ENCODE measurements around the gene FAM204A. TPM values are rescaled to one million over a fixed set of nuclear protein-coding genes. Genes with fewer than 3 reads are reported as not detected.

The FAM204A gene
- polyA plus RNA-seq, 1 experiment, result 42.8 TPM

- DNase-seq (ENCODE audit: low read depth, low spot score), result no peak
- H3K4me3 ChIP-seq (ENCODE audit: low read depth, low read length), result no peak overlapping the region
- CTCF ChIA-PET, result interaction anchor here (1.3 kb wide), 1 partner anchor 31 kb away, joined by 3 read pairs; no protein-coding TSS in a partner anchor
- POLR2A ChIA-PET, result no interaction called here
- no peak overlapping the region for H3K27ac ChIP-seq (ENCODE audit: low read depth, low read length)
- H3K27me3 ChIP-seq (ENCODE audit: control insufficient read depth, insufficient read depth, low read length), result no peaks in the 10 kb centered on the region
- no peaks in the 10 kb centered on the region for H3K9me3 ChIP-seq (ENCODE audit: control insufficient read depth, insufficient read depth, low read length)
- no peak for TF ChIP-seq CTCF (IDR thresholded peaks at IDR 0.05; ENCODE audit: low read depth, low read length)
Measured at GRCh38 chr10:118290471-118290995, 51.6 kb downstream of the FAM204A start.

GRCh38 chr10:118287076-118287806 is 54.9 kb downstream of the FAM204A start:
- ChIA-PET CTCF (no interaction called here), POLR2A (no interaction called here)
- TF ChIP-seq CTCF (IDR thresholded peaks at IDR 0.05; ENCODE audit: low read depth, low read length), result no peak
- Histone ChIP-seq H3K27ac (ENCODE audit: low read depth, low read length) (no peak overlapping the region), H3K9me3 (ENCODE audit: control insufficient read depth, insufficient read depth, low read length) (no peaks in the 10 kb centered on the region), H3K4me3 (ENCODE audit: low read depth, low read length) (no peak overlapping the region), H3K27me3 (ENCODE audit: control insufficient read depth, insufficient read depth, low read length) (no peaks in the 10 kb centered on the region)
- no peak for DNase-seq (ENCODE audit: low read depth, low spot score)

GRCh38 chr10:118286051-118286838 is 55.9 kb downstream of the FAM204A start:
- TF ChIP-seq CTCF (IDR thresholded peaks at IDR 0.05; ENCODE audit: low read depth, low read length), result no peak
- no peaks in the 10 kb centered on the region for H3K27me3 ChIP-seq (ENCODE audit: control insufficient read depth, insufficient read depth, low read length)
- H3K4me3 ChIP-seq (ENCODE audit: low read depth, low read length), result no peak overlapping the region
- H3K27ac ChIP-seq (ENCODE audit: low read depth, low read length), result no peak overlapping the region
- ChIA-PET POLR2A (no interaction called here), CTCF (no interaction called here)
- DNase-seq (ENCODE audit: low read depth, low spot score), result no peak
- H3K9me3 ChIP-seq (ENCODE audit: control insufficient read depth, insufficient read depth, low read length), result no peaks in the 10 kb centered on the region

- no peak overlapping the region for H3K27ac ChIP-seq (ENCODE audit: low read depth, low read length)
- no peak for TF ChIP-seq CTCF (IDR thresholded peaks at IDR 0.05; ENCODE audit: low read depth, low read length)
- POLR2A ChIA-PET, result no interaction called here
- H3K4me3 ChIP-seq (ENCODE audit: low read depth, low read length), result no peak overlapping the region
- no peaks in the 10 kb centered on the region for H3K9me3 ChIP-seq (ENCODE audit: control insufficient read depth, insufficient read depth, low read length)
- no peaks in the 10 kb centered on the region for H3K27me3 ChIP-seq (ENCODE audit: control insufficient read depth, insufficient read depth, low read length)
- DNase-seq (ENCODE audit: low read depth, low spot score), result no peak
- CTCF ChIA-PET, result no interaction called here
Measured at GRCh38 chr10:118282670-118283069, 59.5 kb downstream of the FAM204A start.

- ChIA-PET CTCF (no interaction called here), POLR2A (no interaction called here)
Measured at GRCh38 chr10:118278649-118279048, 63.5 kb downstream of the FAM204A start.

More at GRCh38 chr10:118278649-118279048, 63.5 kb downstream of the FAM204A start:
- DNase-seq (ENCODE audit: low read depth, low spot score), result no peak
- no peak for TF ChIP-seq CTCF (IDR thresholded peaks at IDR 0.05; ENCODE audit: low read depth, low read length)
- no peak overlapping the region for H3K27ac ChIP-seq (ENCODE audit: low read depth, low read length)
- H3K4me3 ChIP-seq (ENCODE audit: low read depth, low read length), result no peak overlapping the region
- no peaks in the 10 kb centered on the region for H3K27me3 ChIP-seq (ENCODE audit: control insufficient read depth, insufficient read depth, low read length)
- no peaks in the 10 kb centered on the region for H3K9me3 ChIP-seq (ENCODE audit: control insufficient read depth, insufficient read depth, low read length)

Measured in AG04450 (cell line).